CD4-positive, alpha-beta T cell (primary cell): ENCODE data around the gene FZR1. TPM values are rescaled to one million over a fixed set of nuclear protein-coding genes. Genes with fewer than 3 reads are reported as not detected.
A peak's percentile ranks its signal among the peaks of the same experiment; 100 is the strongest.

Experiments used
- ATAC-seq: fragments of 200-7000 bp; cut with Tn5 transposase; one replicate; pipeline ENCODE4 v1.10.0; 2022; ENCODE audit warnings: mild to moderate bottlenecking; ENCODE audit not compliant: poor library complexity
- CTCF ChIA-PET: fragments of 350-600 bp; sonication (Branson Sonifier 250); formaldehyde crosslinking; loops from one replicate; lab custom pipeline; 2021; ENCODE audit warnings: antibody characterized with exemption, inconsistent platforms; lab: Charles Lee
- POLR2A ChIA-PET: fragments of 350-600 bp; sonication (Branson Sonifier 250); formaldehyde crosslinking; loops from one replicate; lab custom pipeline; 2021; ENCODE audit warnings: antibody characterized with exemption, inconsistent platforms; lab: Charles Lee
- DNase-seq, 14 experiments: peaks; one replicate each; pipeline ENCODE4 v3.0.0-alpha.2; 2013 to 2020; ENCODE audit warnings: mixed read lengths in 2 of 14
- H3K27ac ChIP-seq, 2 donors: one replicate each; pipeline versions ENCODE4 v1.5.1 to v1.7.0; 2013; ENCODE audit warnings: low read length in 2 of 2, low read depth in 1 of 2, mild to moderate bottlenecking in 1 of 2
- H3K27me3 ChIP-seq, 2 experiments: 1 replicate in 1 of 2; 2 replicates in 1 of 2; pipeline versions ENCODE4 v1.6.1 to v1.7.0; 2013; ENCODE audit warnings: low read length in 2 of 2, control low read depth in 1 of 2, mild to moderate bottlenecking in 1 of 2, moderate library complexity in 1 of 2; ENCODE audit not compliant: insufficient read depth in 2 of 2, control insufficient read depth in 1 of 2
- H3K36me3 ChIP-seq: one replicate; pipeline ENCODE4 v1.6.1; 2013; ENCODE audit warnings: low read length, control low read depth; ENCODE audit not compliant: insufficient read depth
- H3K4me1 ChIP-seq: one replicate; pipeline ENCODE4 v1.6.1; 2013; ENCODE audit warnings: low read length, control low read depth; ENCODE audit not compliant: insufficient read depth
- H3K4me3 ChIP-seq: one replicate; pipeline ENCODE4 v1.5.1; 2013; ENCODE audit warnings: mild to moderate bottlenecking, low read length, moderate library complexity
- H3K9me3 ChIP-seq, 2 experiments: 1 replicate in 1 of 2; 2 replicates in 1 of 2; pipeline versions ENCODE4 v1.6.1 to v1.7.0; 2013; ENCODE audit warnings: low read length in 2 of 2, mild to moderate bottlenecking in 2 of 2, control low read depth in 1 of 2, moderate library complexity in 1 of 2; ENCODE audit not compliant: control insufficient read depth in 1 of 2, insufficient read depth in 1 of 2
- H3K27ac Mint-ChIP-seq: one replicate; pipeline ENCODE4 v1.8.0; 2020; ENCODE audit warnings: mixed read lengths
- H3K27me3 Mint-ChIP-seq: one replicate; pipeline ENCODE4 v1.8.0; 2021; ENCODE audit warnings: mixed read lengths
- H3K36me3 Mint-ChIP-seq: one replicate; pipeline ENCODE4 v1.8.0; 2021; ENCODE audit warnings: low read depth, mixed read lengths
- H3K4me1 Mint-ChIP-seq: one replicate; pipeline ENCODE4 v1.8.0; 2021; ENCODE audit warnings: low read depth, mixed read lengths
- H3K4me3 Mint-ChIP-seq: one replicate; pipeline ENCODE4 v1.8.0; 2020; ENCODE audit warnings: mild to moderate bottlenecking, mixed read lengths
- H3K9me3 Mint-ChIP-seq: one replicate; pipeline ENCODE4 v1.8.0; 2020; ENCODE audit warnings: mixed read lengths
- CTCF ChIP-seq: fragments of 200-600 bp; IDR thresholded peaks from one replicate; pipeline ENCODE4 v1.8.0; 2022; ENCODE audit warnings: antibody characterized with exemption, mild to moderate bottlenecking
- intact Hi-C, 2 experiments: fragments of 100-400 bp; cut with DNase I in 1 of 2; cut with micrococcal nuclease in 1 of 2; formaldehyde crosslinking; loops; one replicate each; pipeline versions ENCODE4 v1.15.1 to v1.9.0; 2023 to 2025; cut with DNase I, micrococcal nuclease
- total RNA-seq, 174 experiments: library from RNA in 2 of 174; stranded (reverse) in 2 of 174; gene quantifications; one replicate each; pipeline ENCODE4 v1.2.3 and lab custom pipeline; 2021 to 2026

The FZR1 gene
- total RNA-seq, 2 experiments from 2014 or later = 109 to 116 TPM

GRCh38 chr19:3572132-3572854 lies 66.2 kb downstream of the FZR1 start:
- CTCF ChIA-PET = interaction anchor here (1.0 kb wide), 1 partner anchor 27 kb away, joined by 5 read pairs; no protein-coding TSS in a partner anchor
- Histone ChIP-seq H3K36me3 (no peaks in the 10 kb centered on the region), H3K4me1 (peaks cover 18% of the 10 kb centered on the region), H3K27ac (peak overlapping the region in 1 of 2 donors; percentile 13), H3K4me3 (peak overlapping the region; percentile 57), H3K9me3 (peaks cover 0 to 7% of the 10 kb centered on the region in 2 experiments), H3K27me3 (no peaks in the 10 kb centered on the region)
- POLR2A ChIA-PET = interaction anchor here (0.6 to 1.0 kb wide), 2 partner anchors 14 to 408 kb away, joined by 3 to 4 read pairs; no protein-coding TSS in a partner anchor
- Mint-ChIP-seq H3K4me1 (peaks cover 16% of the 10 kb centered on the region), H3K36me3 (peaks cover 12% of the 10 kb centered on the region), H3K9me3 (no peaks in the 10 kb centered on the region), H3K27me3 (no peaks in the 10 kb centered on the region), H3K27ac (peak overlapping the region; percentile 31), H3K4me3 (peak overlapping the region; percentile 86)
- DNase-seq (peak; percentile 98 to 100 (median 99)), ATAC-seq (peak; percentile 95)
- intact Hi-C loops = loop anchor here (1.0 to 5.0 kb wide), 6 partner anchors 14 to 135 kb away; partner anchors contain the start of genes CACTIN (in 1 of the 2), FZR1 (in 1 of the 2) and MFSD12 (in 1 of the 2)
- TF ChIP-seq CTCF = no peak

GRCh38 chr19:3572855-3573161 lies 66.7 kb downstream of the FZR1 start, which contains the start of gene HMG20B:
HMG20B (plus strand) TSS chr19:3572944; CDS start chr19:3573310, 366 bp downstream.
- Histone ChIP-seq H3K9me3 (peaks cover 0 to 7% of the 10 kb centered on the region in 2 experiments), H3K36me3 (no peaks in the 10 kb centered on the region), H3K27me3 (no peaks in the 10 kb centered on the region), H3K27ac (peak within 1 kb of the TSS; percentile 13 to 61), H3K4me1 (peaks cover 18% of the 10 kb centered on the region), H3K4me3 (peak within 1 kb of the TSS; percentile 73)
- no peak for DNase-seq
- peaks cover 16% of the 10 kb centered on the region for H3K4me1 Mint-ChIP-seq
- H3K27ac Mint-ChIP-seq = peak within 1 kb of the TSS; percentile 31
- intact Hi-C loops = loop anchor here (1.0 to 5.0 kb wide), 6 partner anchors 15 to 136 kb away; partner anchors contain the start of genes CACTIN (in 1 of the 2), FZR1 (in 1 of the 2) and MFSD12 (in 1 of the 2)
- peak; percentile 2 for ATAC-seq
- no peaks in the 10 kb centered on the region for H3K27me3 Mint-ChIP-seq
- CTCF ChIA-PET = no interaction called here
- H3K9me3 Mint-ChIP-seq = no peaks in the 10 kb centered on the region
- no peak for TF ChIP-seq CTCF
- H3K36me3 Mint-ChIP-seq = peaks cover 12% of the 10 kb centered on the region
- peak within 1 kb of the TSS; percentile 86 for H3K4me3 Mint-ChIP-seq
- POLR2A ChIA-PET = interaction anchor here (1.4 kb wide), 2 partner anchors 28 to 190 kb away, joined by 3 to 4 read pairs; partner anchors contain the start of gene MRPL54

- intact Hi-C loops = loop anchor here in 1 of 2 experiments (2.0 to 5.0 kb wide), 3 partner anchors 53 to 136 kb away; partner anchors contain the start of genes CACTIN and FZR1
- ATAC-seq = peak; percentile 0
- peak overlapping the region in 1 of 2 donors; percentile 61 for H3K27ac ChIP-seq
- ChIA-PET CTCF (interaction anchor here (0.9 to 1.2 kb wide), 2 partner anchors 26 to 29 kb away, joined by 3 read pairs; no protein-coding TSS in a partner anchor), POLR2A (interaction anchor here (0.9 to 1.4 kb wide), 3 partner anchors 18 to 189 kb away, joined by 3 to 4 read pairs (median 3); partner anchors contain the start of gene MRPL54)
- H3K4me1 ChIP-seq = peaks cover 18% of the 10 kb centered on the region
- H3K9me3 Mint-ChIP-seq = no peaks in the 10 kb centered on the region
- no peaks in the 10 kb centered on the region for H3K36me3 ChIP-seq
- no peaks in the 10 kb centered on the region for H3K27me3 Mint-ChIP-seq
- H3K4me3 Mint-ChIP-seq = peak overlapping the region; percentile 81
- peak overlapping the region; percentile 73 for H3K4me3 ChIP-seq
- peaks cover 16% of the 10 kb centered on the region for H3K4me1 Mint-ChIP-seq
- peaks cover 0 to 7% of the 10 kb centered on the region in 2 experiments for H3K9me3 ChIP-seq
- H3K27me3 ChIP-seq = no peaks in the 10 kb centered on the region
- no peak overlapping the region for H3K27ac Mint-ChIP-seq
- no peak for TF ChIP-seq CTCF
- H3K36me3 Mint-ChIP-seq = peaks cover 12% of the 10 kb centered on the region
- no peak for DNase-seq
Observed at GRCh38 chr19:3573162-3573857, 67.2 kb downstream of the FZR1 start.
